Effector CD8-positive, alpha-beta T cell (primary cell): Measurements from ENCODE around the gene SIAE.
"Not testable (repeated sequence)": the region's sequence is repeated elsewhere in the genome, so short reads cannot be mapped to it uniquely, and the experiment has no call there.

Experiments
- DNase-seq: peaks from one replicate; lab custom pipeline; 2025; lab: John Stamatoyannopoulos, UW

SIAE gene

GRCh38 chr11:124625504-124626168 lies 47.9 kb downstream of the SIAE start:
- DNase-seq = no peak

GRCh38 chr11:124623861-124624525 lies 49.5 kb downstream of the SIAE start:
- DNase-seq = no peak

- DNase-seq = peak; percentile 77
These were observed 50.7 kb downstream of the SIAE start, which contains the start of gene TBRG1 for GRCh38 chr11:124622531-124623451. TSS of gene TBRG1 (plus strand) at chr11:124622864. CDS start at chr11:124623084, 220 bp downstream.

GRCh38 chr11:124618863-124619262 lies 54.7 kb downstream of the SIAE start:
- no peak for DNase-seq

- no peak for DNase-seq
These were observed 60.8 kb downstream of the SIAE start for GRCh38 chr11:124612567-124613246.

- DNase-seq = no peak
These were observed 61.5 kb downstream of the SIAE start for GRCh38 chr11:124612045-124612444.

- DNase-seq = no peak
These were observed 62.5 kb downstream of the SIAE start, which contains the start of gene PANX3 for GRCh38 chr11:124611064-124611463. TSS of gene PANX3 (plus strand) at chr11:124611428. CDS start at chr11:124611557, 129 bp downstream.

- DNase-seq = no peak
These were observed 63.2 kb downstream of the SIAE start for GRCh38 chr11:124610295-124610694.

GRCh38 chr11:124608147-124608546 lies 65.4 kb downstream of the SIAE start:
- no peak for DNase-seq

- no peak for DNase-seq
These were observed 67.8 kb downstream of the SIAE start for GRCh38 chr11:124605719-124606118.

GRCh38 chr11:124602723-124603122 lies 70.8 kb downstream of the SIAE start:
- not testable (repeated sequence) for DNase-seq

- DNase-seq = no peak
These were observed 71.3 kb downstream of the SIAE start for GRCh38 chr11:124602193-124602592.

GRCh38 chr11:124600621-124601320 lies 72.8 kb downstream of the SIAE start:
- DNase-seq = no peak

GRCh38 chr11:124597626-124598025 lies 75.9 kb downstream of the SIAE start:
- DNase-seq = no peak

GRCh38 chr11:124595302-124595701 lies 78.2 kb downstream of the SIAE start:
- no peak for DNase-seq

- DNase-seq = no peak
These were observed 80.9 kb downstream of the SIAE start for GRCh38 chr11:124592627-124593026.

GRCh38 chr11:124591430-124591829 lies 82.1 kb downstream of the SIAE start:
- DNase-seq = no peak

GRCh38 chr11:124586238-124586860 lies 87.2 kb downstream of the SIAE start:
- peak; percentile 2 for DNase-seq

GRCh38 chr11:124584681-124585372 lies 88.7 kb downstream of the SIAE start:
- DNase-seq = no peak

- no peak for DNase-seq
These were observed 89.8 kb downstream of the SIAE start for GRCh38 chr11:124583781-124584180.
